HEK293T (cell line): ENCODE results near the gene TRIOBP.

Experiments used
- ARNT ChIP-seq: fragments of 450-650 bp; IDR thresholded peaks from 2 replicates; pipeline ENCODE4 v1.6.1; 2017; ENCODE audit warnings: mild to moderate bottlenecking
- BHLHE40 ChIP-seq: fragments of 450-650 bp; IDR thresholded peaks from 2 replicates; pipeline ENCODE4 v1.6.1; 2016; ENCODE audit warnings: mild to moderate bottlenecking, moderate library complexity, borderline replicate concordance
- FOXA1 ChIP-seq: fragments of 450-650 bp; IDR thresholded peaks from 2 replicates; pipeline ENCODE4 v1.6.1; 2016; ENCODE audit warnings: mild to moderate bottlenecking
- FOXK2 ChIP-seq: fragments of 450-650 bp; IDR thresholded peaks from 2 replicates; pipeline ENCODE4 v1.6.1; 2016; ENCODE audit warnings: mild to moderate bottlenecking
- FOXM1 ChIP-seq: fragments of 450-650 bp; IDR thresholded peaks from 2 replicates; pipeline ENCODE4 v1.6.1; 2017; ENCODE audit warnings: mild to moderate bottlenecking, borderline replicate concordance
- HDGF ChIP-seq: fragments of 450-650 bp; IDR thresholded peaks from 2 replicates; pipeline ENCODE4 v1.6.1; 2017; ENCODE audit warnings: antibody characterized with exemption, borderline replicate concordance
- L3MBTL2 ChIP-seq: fragments of 450-650 bp; conservative IDR thresholded peaks from 2 replicates; pipeline ENCODE4 v1.6.1; 2016; ENCODE audit warnings: mild to moderate bottlenecking
- LEF1 ChIP-seq: fragments of 450-650 bp; IDR thresholded peaks from 2 replicates; pipeline ENCODE4 v1.6.1; 2017; ENCODE audit warnings: mild to moderate bottlenecking, borderline replicate concordance
- NFRKB ChIP-seq: fragments of 450-650 bp; IDR thresholded peaks from 2 replicates; pipeline ENCODE4 v1.6.1; 2016; ENCODE audit warnings: mild to moderate bottlenecking, moderate library complexity
- PKNOX1 ChIP-seq: fragments of 450-650 bp; IDR thresholded peaks from 2 replicates; pipeline ENCODE4 v1.6.1; 2016
- SP1 ChIP-seq: fragments of 450-650 bp; IDR thresholded peaks from 2 replicates; pipeline ENCODE4 v1.6.1; 2017
- SUZ12 ChIP-seq: fragments of 450-650 bp; IDR thresholded peaks from 2 replicates; pipeline ENCODE4 v1.6.1; 2016; ENCODE audit warnings: mild to moderate bottlenecking
- TARDBP ChIP-seq: fragments of 450-650 bp; IDR thresholded peaks from 2 replicates; pipeline ENCODE4 v1.6.1; 2016
- ZNF384 ChIP-seq: fragments of 450-650 bp; IDR thresholded peaks from 2 replicates; pipeline ENCODE4 v1.6.1; 2016

DNA sequence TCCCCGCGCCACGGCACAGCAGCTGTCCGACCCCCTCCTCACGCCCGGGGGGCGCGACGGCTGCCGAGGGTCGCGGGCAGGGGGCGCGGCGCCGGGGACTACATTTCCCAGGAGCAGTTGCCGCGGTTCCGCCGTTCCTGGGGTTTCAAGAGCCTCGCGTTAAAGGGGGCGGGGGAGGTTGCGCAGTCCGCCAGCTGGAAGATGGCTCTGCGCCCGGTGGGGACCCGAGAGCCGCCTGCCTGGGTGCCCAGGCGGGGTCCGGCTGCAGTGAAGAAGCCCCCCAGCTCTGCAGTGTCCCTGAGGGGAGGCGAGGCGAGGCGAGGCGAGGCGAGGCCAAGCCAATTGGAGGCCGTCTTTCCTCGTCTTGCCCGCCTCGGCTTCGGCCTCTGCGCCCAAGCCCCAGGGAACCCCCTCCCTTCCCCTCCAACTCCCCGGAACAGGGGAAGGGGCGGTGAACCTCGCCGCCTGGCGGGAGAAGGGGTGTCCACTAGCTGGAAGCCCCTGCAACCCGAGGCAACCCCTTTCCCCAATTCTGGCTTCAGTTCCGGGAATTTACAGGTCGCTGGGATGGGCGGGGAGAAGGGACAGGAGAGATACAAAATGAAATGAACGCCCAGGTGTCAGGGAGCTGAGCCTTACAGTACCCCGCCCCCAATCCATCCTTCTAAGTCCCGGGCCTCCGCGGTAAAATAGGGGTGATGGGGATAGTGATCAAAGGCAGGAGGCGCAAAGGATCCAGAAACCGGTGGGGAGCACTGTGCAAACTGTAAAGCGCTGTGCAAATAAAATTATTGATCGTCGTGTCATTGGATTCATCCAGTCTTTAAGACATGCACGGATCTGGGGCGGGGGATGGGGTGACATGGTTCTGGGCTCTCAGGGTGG, 105.7 kb downstream of the TRIOBP start:
- TF ChIP-seq BHLHE40 (no peak), PKNOX1 (no peak), FOXM1 (no peak), NFRKB (no peak), SP1 (no peak), FOXA1 (no peak), TARDBP (no peak), ZNF384 (no peak), LEF1 (no peak), HDGF (no peak), ARNT (no peak), L3MBTL2 (peak; percentile 55; the same call in 1 of the 2 replicates), SUZ12 (no peak), FOXK2 (no peak)
